ENCODE data around the gene ENOPH1. TPM values are rescaled to one million over a fixed set of nuclear protein-coding genes. Genes with fewer than 3 reads are reported as not detected.
"Not testable (repeated sequence)": the region's sequence is repeated elsewhere in the genome, so short reads cannot be mapped to it uniquely, and the experiment has no call there.

Gene ENOPH1
- polyA plus RNA-seq = 10 to 100 TPM; 48.5 to 53.7 (median 53.2) TPM

GRCh38 chr4:82430193-82430963 lies at the start of gene ENOPH1, which contains the start of gene HNRNPDL:
Gene ENOPH1 (plus strand): TSS chr4:82430590. CDS start chr4:82430830, 240 bp downstream.
Gene HNRNPDL (minus strand): TSS chr4:82430462. CDS start chr4:82429690, 772 bp downstream.
- H3K9me3 Mint-ChIP-seq = no peaks in the 10 kb centered on the region
- peak within 1 kb of the TSS; percentile 96 to 100 (median 99) for H3K27ac Mint-ChIP-seq
- DNase-seq = peak; percentile 92 to 94 (median 93)
- H3K36me3 Mint-ChIP-seq = peaks cover 21 to 28% (median 25%) of the 10 kb centered on the region in 3 donors
- H3K27me3 Mint-ChIP-seq (ENCODE audit: low read depth in 3 of 3) = peaks cover 22 to 34% (median 27%) of the 10 kb centered on the region in 3 donors
- peaks cover 60 to 78% of the 10 kb centered on the region in 2 donors for H3K4me1 Mint-ChIP-seq
- H3K4me3 Mint-ChIP-seq = peak within 1 kb of the TSS; percentile 99 to 100 (median 100)

GRCh38 chr4:82380831-82381230 lies 49.6 kb upstream of the ENOPH1 start:
- no peaks in the 10 kb centered on the region for H3K27me3 Mint-ChIP-seq (ENCODE audit: low read depth in 3 of 3)
- H3K36me3 Mint-ChIP-seq = peaks cover 0 to 4% (median 0%) of the 10 kb centered on the region in 3 donors
- peaks cover 14 to 15% of the 10 kb centered on the region in 2 donors for H3K4me1 Mint-ChIP-seq
- no peaks in the 10 kb centered on the region for H3K9me3 Mint-ChIP-seq
- no peak overlapping the region for H3K27ac Mint-ChIP-seq
- DNase-seq = no peak
- no peak overlapping the region for H3K4me3 Mint-ChIP-seq

- Mint-ChIP-seq H3K4me3 (no peak overlapping the region), H3K4me1 (peaks cover 10 to 11% of the 10 kb centered on the region in 2 donors), H3K36me3 (peaks cover 0 to 4% (median 0%) of the 10 kb centered on the region in 3 donors), H3K27me3 (ENCODE audit: low read depth in 3 of 3) (no peaks in the 10 kb centered on the region), H3K9me3 (no peaks in the 10 kb centered on the region), H3K27ac (no peak overlapping the region)
- no peak for DNase-seq
These were observed 49.2 kb upstream of the ENOPH1 start for GRCh38 chr4:82381235-82381634.

- H3K27ac Mint-ChIP-seq = no peak overlapping the region
- H3K9me3 Mint-ChIP-seq = no peaks in the 10 kb centered on the region
These were observed 48.6 kb upstream of the ENOPH1 start for GRCh38 chr4:82381661-82382296.

GRCh38 chr4:82382751-82383150 lies 47.6 kb upstream of the ENOPH1 start:
- Mint-ChIP-seq H3K9me3 (no peaks in the 10 kb centered on the region), H3K27ac (no peak overlapping the region), H3K4me3 (no peak overlapping the region), H3K36me3 (peaks cover 0 to 4% (median 0%) of the 10 kb centered on the region in 3 donors), H3K4me1 (peaks cover 2 to 3% of the 10 kb centered on the region in 2 donors), H3K27me3 (ENCODE audit: low read depth in 3 of 3) (peaks cover 0 to 4% (median 0%) of the 10 kb centered on the region in 3 donors)
- no peak for DNase-seq

More at GRCh38 chr4:82381661-82382296, 48.6 kb upstream of the ENOPH1 start:
- Mint-ChIP-seq H3K27me3 (ENCODE audit: low read depth in 3 of 3) (peaks cover 0 to 4% (median 0%) of the 10 kb centered on the region in 3 donors), H3K4me3 (no peak overlapping the region), H3K36me3 (peaks cover 0 to 4% (median 0%) of the 10 kb centered on the region in 3 donors), H3K4me1 (peaks cover 6% of the 10 kb centered on the region in 2 donors)
- DNase-seq = no peak

- not testable (repeated sequence) for H3K27me3 Mint-ChIP-seq (ENCODE audit: low read depth in 3 of 3); H3K9me3 Mint-ChIP-seq; H3K4me3 Mint-ChIP-seq; DNase-seq; H3K27ac Mint-ChIP-seq; H3K36me3 Mint-ChIP-seq; H3K4me1 Mint-ChIP-seq
These were observed 44.1 kb upstream of the ENOPH1 start for GRCh38 chr4:82386312-82386711.

- H3K4me3 Mint-ChIP-seq = no peak overlapping the region
- no peaks in the 10 kb centered on the region for H3K9me3 Mint-ChIP-seq
- no peaks in the 10 kb centered on the region for H3K4me1 Mint-ChIP-seq
- no peaks in the 10 kb centered on the region for H3K36me3 Mint-ChIP-seq
- H3K27me3 Mint-ChIP-seq (ENCODE audit: low read depth in 3 of 3) = peaks cover 0 to 4% (median 0%) of the 10 kb centered on the region in 3 donors
- H3K27ac Mint-ChIP-seq = no peak overlapping the region
- no peak for DNase-seq
These were observed 42.0 kb upstream of the ENOPH1 start for GRCh38 chr4:82388405-82388804.

GRCh38 chr4:82390061-82390460 lies 40.3 kb upstream of the ENOPH1 start:
- not testable (repeated sequence) for H3K36me3 Mint-ChIP-seq; DNase-seq; H3K27ac Mint-ChIP-seq; H3K27me3 Mint-ChIP-seq (ENCODE audit: low read depth in 3 of 3); H3K9me3 Mint-ChIP-seq; H3K4me1 Mint-ChIP-seq; H3K4me3 Mint-ChIP-seq

- Mint-ChIP-seq H3K9me3 (no peaks in the 10 kb centered on the region), H3K27me3 (ENCODE audit: low read depth in 3 of 3) (peaks cover 0 to 8% (median 3%) of the 10 kb centered on the region in 3 donors), H3K27ac (no peak overlapping the region), H3K4me3 (no peak overlapping the region), H3K4me1 (no peaks in the 10 kb centered on the region), H3K36me3 (no peaks in the 10 kb centered on the region)
- DNase-seq = no peak
These were observed 35.5 kb upstream of the ENOPH1 start for GRCh38 chr4:82394896-82395295.

- no peaks in the 10 kb centered on the region for H3K36me3 Mint-ChIP-seq
- H3K27me3 Mint-ChIP-seq (ENCODE audit: low read depth in 3 of 3) = peaks cover 0 to 9% (median 8%) of the 10 kb centered on the region in 3 donors
- no peak overlapping the region for H3K27ac Mint-ChIP-seq
- H3K4me3 Mint-ChIP-seq = no peak overlapping the region
- H3K9me3 Mint-ChIP-seq = no peaks in the 10 kb centered on the region
- no peak for DNase-seq
- H3K4me1 Mint-ChIP-seq = no peaks in the 10 kb centered on the region
These were observed 32.9 kb upstream of the ENOPH1 start for GRCh38 chr4:82397527-82397926.

- peaks cover 0 to 10% (median 9%) of the 10 kb centered on the region in 3 donors for H3K27me3 Mint-ChIP-seq (ENCODE audit: low read depth in 3 of 3)
- no peak for DNase-seq
- no peaks in the 10 kb centered on the region for H3K4me1 Mint-ChIP-seq
- no peak overlapping the region for H3K27ac Mint-ChIP-seq
- H3K4me3 Mint-ChIP-seq = no peak overlapping the region
- no peaks in the 10 kb centered on the region for H3K36me3 Mint-ChIP-seq
- no peaks in the 10 kb centered on the region for H3K9me3 Mint-ChIP-seq
These were observed 32.1 kb upstream of the ENOPH1 start for GRCh38 chr4:82398263-82398662.

GRCh38 chr4:82401600-82401999 lies 28.8 kb upstream of the ENOPH1 start:
- H3K36me3 Mint-ChIP-seq = no peaks in the 10 kb centered on the region
- no peak overlapping the region for H3K4me3 Mint-ChIP-seq
- H3K27ac Mint-ChIP-seq = no peak overlapping the region
- no peaks in the 10 kb centered on the region for H3K9me3 Mint-ChIP-seq
- peaks cover 5 to 10% (median 9%) of the 10 kb centered on the region in 3 donors for H3K27me3 Mint-ChIP-seq (ENCODE audit: low read depth in 3 of 3)
- DNase-seq = no peak
- H3K4me1 Mint-ChIP-seq = no peaks in the 10 kb centered on the region

GRCh38 chr4:82402196-82402775 lies 28.1 kb upstream of the ENOPH1 start:
- Mint-ChIP-seq H3K4me1 (no peaks in the 10 kb centered on the region), H3K36me3 (no peaks in the 10 kb centered on the region), H3K4me3 (no peak overlapping the region), H3K27ac (no peak overlapping the region), H3K9me3 (no peaks in the 10 kb centered on the region), H3K27me3 (ENCODE audit: low read depth in 3 of 3) (peaks cover 5 to 10% (median 9%) of the 10 kb centered on the region in 3 donors)
- DNase-seq = no peak

GRCh38 chr4:82403725-82404124 lies 26.7 kb upstream of the ENOPH1 start:
- Mint-ChIP-seq H3K36me3 (no peaks in the 10 kb centered on the region), H3K27ac (no peak overlapping the region), H3K9me3 (no peaks in the 10 kb centered on the region), H3K27me3 (ENCODE audit: low read depth in 3 of 3) (peaks cover 5 to 6% (median 6%) of the 10 kb centered on the region in 3 donors), H3K4me1 (no peaks in the 10 kb centered on the region), H3K4me3 (no peak overlapping the region)
- no peak for DNase-seq
